ENCODE measurements around the gene NDUFS8. TPM values are rescaled to one million over a fixed set of nuclear protein-coding genes. Genes with fewer than 3 reads are reported as not detected.

The NDUFS8 gene
- total and polyA plus RNA-seq, 2 experiments from 2014 or later: 111 to 286 TPM

GRCh38 chr11:68038718-68039525 lies 8.4 kb downstream of the NDUFS8 start, which contains the start of gene TCIRG1:
Gene TCIRG1 (plus strand): TSS chr11:68039025. CDS start chr11:68041272, 2,247 bp downstream.
- H2AFZ ChIP-seq: peak within 1 kb of the TSS; percentile 19
- WGBS (ENCODE audit: low lambda C conversion rate, missing lambda C conversion rate): 15% methylated on average over 45 of the region's 51 CpGs
- H3K4me1 ChIP-seq (ENCODE audit: insufficient read depth): peaks cover 27% of the 10 kb centered on the region
- peak; percentile 88 for DNase-seq (ENCODE audit: low spot score)
- no peaks in the 10 kb centered on the region for H3K36me3 ChIP-seq (replicated peaks; ENCODE audit: insufficient read depth, low read depth)
- H3K27ac ChIP-seq: peak within 1 kb of the TSS; percentile 34
- H3K9me3 ChIP-seq (ENCODE audit: low read depth): no peaks in the 10 kb centered on the region
- H3K27me3 ChIP-seq: no peaks in the 10 kb centered on the region
- no peak for TF ChIP-seq EZH2 (IDR thresholded peaks at IDR 0.05; ENCODE audit: borderline replicate concordance)
- TF ChIP-seq CTCF (IDR thresholded peaks at IDR 0.05; ENCODE audit: poor library complexity): no peak
- TF ChIP-seq EZH2phosphoT487 (IDR thresholded peaks at IDR 0.05; ENCODE audit: low read depth, severe bottlenecking, unreplicated experiment): no peak
- H3K4me3 ChIP-seq: peak within 1 kb of the TSS; percentile 42
- peaks cover 7% of the 10 kb centered on the region for H3K79me2 ChIP-seq
- no peaks in the 10 kb centered on the region for H4K20me1 ChIP-seq (ENCODE audit: insufficient read depth, poor library complexity, severe bottlenecking)
- H3K4me2 ChIP-seq: peak within 1 kb of the TSS; percentile 84
- no peaks in the 10 kb centered on the region for H3K9me2 ChIP-seq (replicated peaks; ENCODE audit: insufficient read depth)

GRCh38 chr11:68039526-68040086 lies 9.1 kb downstream of the NDUFS8 start:
- Histone ChIP-seq H3K27ac (peak overlapping the region; percentile 34), H3K4me1 (ENCODE audit: insufficient read depth) (peaks cover 27% of the 10 kb centered on the region), H4K20me1 (ENCODE audit: insufficient read depth, poor library complexity, severe bottlenecking) (no peaks in the 10 kb centered on the region), H2AFZ (no peak overlapping the region), H3K9me3 (ENCODE audit: low read depth) (no peaks in the 10 kb centered on the region), H3K36me3 (replicated peaks; ENCODE audit: insufficient read depth, low read depth) (no peaks in the 10 kb centered on the region), H3K4me2 (peak overlapping the region; percentile 84), H3K9me2 (replicated peaks; ENCODE audit: insufficient read depth) (no peaks in the 10 kb centered on the region), H3K79me2 (peaks cover 7% of the 10 kb centered on the region), H3K4me3 (no peak overlapping the region), H3K27me3 (no peaks in the 10 kb centered on the region)
- no peak for DNase-seq (ENCODE audit: low spot score)
- 86% methylated on average over 6 of the region's 10 CpGs for WGBS (ENCODE audit: low lambda C conversion rate, missing lambda C conversion rate)
- TF ChIP-seq EZH2 (IDR thresholded peaks at IDR 0.05; ENCODE audit: borderline replicate concordance): no peak
- no peak for TF ChIP-seq CTCF (IDR thresholded peaks at IDR 0.05; ENCODE audit: poor library complexity)
- TF ChIP-seq EZH2phosphoT487 (IDR thresholded peaks at IDR 0.05; ENCODE audit: low read depth, severe bottlenecking, unreplicated experiment): no peak

GRCh38 chr11:68040101-68040956 lies 9.8 kb downstream of the NDUFS8 start:
- H3K4me2 ChIP-seq: peak overlapping the region; percentile 84
- H3K9me3 ChIP-seq (ENCODE audit: low read depth): no peaks in the 10 kb centered on the region
- H4K20me1 ChIP-seq (ENCODE audit: insufficient read depth, poor library complexity, severe bottlenecking): no peaks in the 10 kb centered on the region
- H3K79me2 ChIP-seq: peaks cover 7% of the 10 kb centered on the region
- TF ChIP-seq CTCF (IDR thresholded peaks at IDR 0.05; ENCODE audit: poor library complexity) (no peak), EZH2phosphoT487 (IDR thresholded peaks at IDR 0.05; ENCODE audit: low read depth, severe bottlenecking, unreplicated experiment) (no peak), EZH2 (IDR thresholded peaks at IDR 0.05; ENCODE audit: borderline replicate concordance) (no peak)
- H3K4me1 ChIP-seq (ENCODE audit: insufficient read depth): peaks cover 27% of the 10 kb centered on the region
- H3K36me3 ChIP-seq (replicated peaks; ENCODE audit: insufficient read depth, low read depth): no peaks in the 10 kb centered on the region
- H3K27me3 ChIP-seq: no peaks in the 10 kb centered on the region
- H3K4me3 ChIP-seq: no peak overlapping the region
- peak overlapping the region; percentile 49 for H2AFZ ChIP-seq
- DNase-seq (ENCODE audit: low spot score): peak; percentile 77
- H3K9me2 ChIP-seq (replicated peaks; ENCODE audit: insufficient read depth): no peaks in the 10 kb centered on the region
- 43% methylated on average over 22 of the region's 22 CpGs for WGBS (ENCODE audit: low lambda C conversion rate, missing lambda C conversion rate)
- peak overlapping the region; percentile 34 for H3K27ac ChIP-seq
